NCI-H2029 (cell line): ENCODE results near the gene MDC1.
"Not testable (repeated sequence)": the region's sequence is repeated elsewhere in the genome, so short reads cannot be mapped to it uniquely, and the experiment has no call there.

Experiments
- DNase-seq: peaks from one replicate; lab custom pipeline; 2025; lab: John Stamatoyannopoulos, UW

The MDC1 gene

DNA sequence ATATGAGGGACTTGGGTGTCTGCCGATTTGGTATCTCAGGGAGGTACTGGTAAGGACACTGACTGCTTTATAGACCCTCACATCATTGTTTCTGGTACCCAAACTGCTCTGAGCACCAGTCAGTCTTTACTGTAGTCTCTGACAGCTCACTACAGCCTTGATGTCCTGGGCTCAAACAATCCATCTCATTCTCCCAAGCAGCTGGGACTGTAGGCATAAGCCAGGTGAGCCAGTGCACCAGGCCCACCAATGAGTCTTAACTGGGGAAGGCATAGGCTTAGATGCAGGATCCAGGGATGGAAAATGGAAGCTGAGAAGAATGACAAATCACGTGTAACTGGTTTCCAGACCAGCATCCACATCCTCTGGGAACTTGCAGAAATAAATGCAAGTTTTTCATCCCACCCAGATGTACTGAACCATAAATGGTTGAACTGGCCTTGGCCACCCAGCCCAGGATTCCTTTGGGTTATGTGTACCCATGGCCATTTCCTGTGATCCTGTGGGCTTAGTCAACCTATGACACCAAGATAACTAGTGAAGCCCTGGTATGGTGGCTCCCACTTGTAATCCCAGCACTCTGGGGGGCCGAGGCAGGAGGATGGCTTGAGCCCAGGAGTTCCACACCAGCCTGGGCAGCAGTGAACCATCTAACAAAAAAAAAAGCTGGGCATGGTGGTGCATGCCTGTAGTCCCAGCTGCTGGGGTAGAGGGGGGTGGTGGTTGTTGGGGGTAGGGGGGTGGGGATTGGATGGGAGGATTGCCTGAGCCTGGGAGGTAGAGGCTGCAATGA, 8.8 kb upstream of the MDC1 start:
- no peak for DNase-seq

DNA sequence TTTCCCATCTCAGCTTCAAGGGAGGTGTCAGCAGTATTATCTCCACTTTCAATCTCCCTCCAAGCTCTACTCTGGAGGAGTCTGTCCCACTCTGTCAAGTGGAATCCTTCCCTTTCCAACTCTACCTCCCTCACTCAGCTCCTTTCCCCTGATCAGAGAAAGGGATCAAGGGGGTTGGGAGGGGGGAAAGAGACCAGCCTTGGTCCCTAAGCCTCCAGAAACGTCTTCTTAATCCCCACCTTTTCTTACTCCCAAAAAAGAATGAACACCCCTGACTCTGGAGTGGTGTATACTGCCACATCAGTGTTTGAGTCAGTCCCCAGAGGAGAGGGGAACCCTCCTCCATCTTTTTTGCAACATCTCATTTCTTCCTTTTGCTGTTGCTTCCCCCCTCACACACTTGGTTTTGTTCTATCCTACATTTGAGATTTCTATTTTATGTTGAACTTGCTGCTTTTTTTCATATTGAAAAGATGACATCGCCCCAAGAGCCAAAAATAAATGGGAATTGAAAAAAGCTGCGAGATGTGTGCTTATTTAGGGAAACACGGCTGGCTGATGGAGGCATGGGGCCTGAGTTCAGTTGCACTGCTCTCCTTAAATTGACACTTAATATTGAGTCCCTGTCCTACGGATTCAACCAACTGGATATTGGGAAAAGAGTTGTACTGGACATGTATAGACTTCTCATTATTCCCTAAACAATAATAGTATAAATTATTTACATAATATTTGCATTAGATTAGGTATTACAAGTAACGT, 8.0 kb upstream of the MDC1 start:
- DNase-seq, result no peak

- not testable (repeated sequence) for DNase-seq
Observed at GRCh38 chr6:30723843-30724741, 7.0 kb upstream of the MDC1 start.

GRCh38 chr6:30723159-30723842, 6.2 kb upstream of the MDC1 start:
- not testable (repeated sequence) for DNase-seq

DNA sequence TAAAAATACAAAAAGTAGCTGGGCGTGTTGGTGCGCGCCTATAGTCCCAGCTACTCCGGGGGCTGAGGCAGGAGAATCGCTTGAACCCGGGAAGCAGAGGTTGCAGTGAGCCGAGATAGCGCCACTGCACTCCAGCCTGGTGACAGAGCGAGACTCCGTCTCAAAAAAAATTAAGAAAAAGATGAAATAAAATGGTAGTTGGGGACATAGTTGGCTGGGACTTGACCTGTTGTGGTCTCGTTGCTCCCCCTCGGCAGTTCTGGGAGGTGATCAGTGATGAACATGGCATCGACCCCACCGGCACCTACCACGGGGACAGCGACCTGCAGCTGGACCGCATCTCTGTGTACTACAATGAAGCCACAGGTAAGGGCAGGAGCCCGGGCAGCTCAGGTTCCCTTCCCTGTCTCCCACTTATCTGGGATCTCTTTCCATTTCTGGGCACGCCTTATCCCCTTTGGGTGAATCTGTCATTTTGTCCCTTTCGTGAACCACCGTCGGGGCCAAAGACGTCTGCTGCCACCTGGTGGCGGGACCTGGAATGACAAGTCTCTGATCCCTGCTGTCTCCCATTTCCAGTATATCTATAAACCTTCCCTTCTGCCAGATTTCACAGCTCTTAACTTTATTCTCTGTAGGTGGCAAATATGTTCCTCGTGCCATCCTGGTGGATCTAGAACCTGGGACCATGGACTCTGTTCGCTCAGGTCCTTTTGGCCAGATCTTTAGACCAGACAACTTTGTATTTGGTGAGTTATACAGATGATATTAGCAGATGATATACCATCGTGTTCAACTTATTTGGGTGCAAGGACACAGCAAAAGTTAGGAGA, 5.4 kb upstream of the MDC1 start:
- peak; percentile 68 for DNase-seq

GRCh38 chr6:30722025-30722279, 4.9 kb upstream of the MDC1 start:
- DNase-seq, result not testable (repeated sequence)

- peak; percentile 89 for DNase-seq
Observed at GRCh38 chr6:30721198-30722024, 4.3 kb upstream of the MDC1 start.

- peak; percentile 82 for DNase-seq
Observed at GRCh38 chr6:30720738-30721197, 3.7 kb upstream of the MDC1 start.

GRCh38 chr6:30719791-30720737, 3.0 kb upstream of the MDC1 start, which contains the start of gene TUBB:
TUBB (plus strand) TSS chr6:30720352; CDS start chr6:30720507, 155 bp downstream.
- DNase-seq, result peak; percentile 98

DNA sequence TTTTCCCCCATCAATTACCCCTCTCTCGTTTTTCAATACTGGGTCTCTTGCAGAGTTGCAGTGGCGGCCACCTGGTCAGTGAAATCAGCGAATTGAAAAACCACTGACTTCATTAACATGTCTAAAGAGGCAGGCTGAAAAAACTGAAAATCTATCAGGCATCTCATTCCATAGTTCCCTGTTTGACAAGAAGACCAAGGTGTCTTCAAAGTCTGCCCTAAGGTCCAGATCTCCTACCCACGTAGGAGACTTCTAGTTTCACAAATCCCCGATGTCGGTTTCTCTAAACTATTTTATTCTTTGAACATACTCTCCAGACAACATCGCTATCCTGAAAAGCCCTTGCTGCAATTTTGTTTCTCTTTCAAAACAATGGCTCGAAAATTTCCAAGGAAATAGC, 2.3 kb upstream of the MDC1 start:
- no peak for DNase-seq

- not testable (repeated sequence) for DNase-seq
Observed at GRCh38 chr6:30717845-30718720, 1.0 kb upstream of the MDC1 start.

- DNase-seq, result no peak
Observed at GRCh38 chr6:30716879-30717128, 277 bp downstream of the MDC1 start.

DNA sequence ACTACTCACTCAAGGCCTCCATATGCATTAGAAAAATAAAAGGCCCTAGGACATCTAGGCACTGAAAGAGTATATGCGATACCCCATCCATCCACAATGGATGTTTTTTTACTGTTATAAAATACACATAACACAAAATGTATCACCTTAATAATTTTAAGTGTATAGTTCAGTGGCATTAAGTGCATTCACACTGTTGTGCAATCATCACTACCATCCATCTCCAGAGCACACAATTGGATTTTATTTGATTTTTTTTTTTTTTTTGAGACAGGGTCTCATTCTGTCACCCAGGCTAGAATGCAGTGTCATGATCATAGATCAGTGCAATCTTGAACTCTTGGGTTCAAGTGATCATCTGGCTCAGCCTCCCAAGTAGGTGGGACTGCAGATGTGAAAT, 2.8 kb downstream of the MDC1 start:
- no peak for DNase-seq

- no peak for DNase-seq
Observed at GRCh38 chr6:30712441-30712945, 4.6 kb downstream of the MDC1 start.

- DNase-seq, result no peak
Observed at GRCh38 chr6:30711758-30712380, 5.2 kb downstream of the MDC1 start.

GRCh38 chr6:30709101-30709868, 7.8 kb downstream of the MDC1 start:
- no peak for DNase-seq
